Stimulated activated CD4-positive, alpha-beta T cell treated with anti-CD3 and anti-CD28 coated beads, Interleukin-2, amount 100 ng/mL, for 48 hours (primary cell): ENCODE measurements around the gene OTUB2.
A peak's percentile ranks its signal among the peaks of the same experiment; 100 is the strongest.
"Not testable (repeated sequence)": the region's sequence is repeated elsewhere in the genome, so short reads cannot be mapped to it uniquely, and the experiment has no call there.

Experiments
- DNase-seq, 2 donors: peaks; one replicate each; pipeline ENCODE4 v3.0.0-alpha.2; 2020

Gene OTUB2

GRCh38 chr14:94062344-94062940 is 36.3 kb downstream of the OTUB2 start:
- no peak for DNase-seq

DNA sequence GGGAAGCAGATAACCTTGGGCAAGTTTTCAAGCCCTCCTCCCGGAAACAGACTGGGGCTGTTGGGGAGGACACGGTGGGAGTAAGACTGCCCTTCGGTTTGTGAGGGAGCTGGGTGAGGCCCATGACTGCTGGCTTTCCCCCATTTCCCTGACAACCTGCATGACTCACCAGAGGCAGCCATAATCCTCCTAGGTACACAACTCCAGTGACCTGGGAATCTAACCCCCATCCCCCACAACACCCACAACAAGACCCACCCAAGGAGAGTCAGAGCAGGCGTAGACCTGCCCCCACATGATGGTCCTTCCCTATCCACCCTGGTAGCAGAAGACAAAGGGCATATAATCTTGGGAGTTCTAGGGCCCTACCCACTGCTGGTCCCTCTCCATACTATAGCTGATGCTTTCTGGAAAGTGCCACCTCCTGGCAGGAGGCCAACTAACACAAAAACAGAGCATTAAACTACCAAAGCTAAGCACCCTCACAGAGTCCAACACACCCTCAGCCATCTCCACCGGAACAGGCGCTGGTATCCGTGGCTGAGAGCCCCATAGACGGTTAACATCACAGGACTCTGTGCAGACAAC is 40.0 kb downstream of the OTUB2 start:
- no peak for DNase-seq

DNA sequence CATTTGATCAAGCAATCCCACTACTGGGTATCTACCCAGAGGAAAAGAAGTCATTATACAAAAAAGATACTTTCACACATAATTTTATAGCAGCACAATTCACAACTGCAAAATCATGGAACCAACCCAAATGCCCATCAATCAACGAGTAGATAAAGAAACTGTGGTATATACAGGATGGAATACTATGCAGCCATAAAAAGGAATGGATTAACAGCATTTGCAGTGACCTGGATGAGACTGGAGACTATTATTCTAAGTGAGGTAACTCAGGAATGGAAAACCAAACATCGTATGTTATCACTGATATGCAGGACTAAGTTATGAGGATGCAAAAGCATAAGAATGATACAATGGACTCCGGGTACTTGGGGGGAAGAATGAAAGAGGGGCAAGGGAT is 45.9 kb downstream of the OTUB2 start:
- DNase-seq, result not testable (repeated sequence)

DNA sequence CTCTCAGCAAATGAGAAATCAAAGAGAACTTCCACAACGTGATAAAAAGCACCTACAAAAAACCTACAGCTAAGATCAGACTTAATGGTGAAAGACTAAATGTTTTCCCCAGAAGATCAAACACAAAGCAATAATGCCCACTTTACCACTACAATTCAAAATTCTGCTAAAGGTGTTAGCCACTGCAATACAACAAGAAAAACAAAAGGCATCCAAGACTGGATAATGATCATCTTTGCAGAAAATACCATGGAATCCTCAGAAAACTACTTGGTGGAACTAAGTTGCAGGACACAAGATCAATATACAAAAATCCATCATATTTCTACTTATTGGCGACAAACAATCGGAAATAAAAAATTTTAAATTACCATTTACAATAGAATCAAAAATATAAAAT is 48.4 kb downstream of the OTUB2 start:
- no peak for DNase-seq

DNA sequence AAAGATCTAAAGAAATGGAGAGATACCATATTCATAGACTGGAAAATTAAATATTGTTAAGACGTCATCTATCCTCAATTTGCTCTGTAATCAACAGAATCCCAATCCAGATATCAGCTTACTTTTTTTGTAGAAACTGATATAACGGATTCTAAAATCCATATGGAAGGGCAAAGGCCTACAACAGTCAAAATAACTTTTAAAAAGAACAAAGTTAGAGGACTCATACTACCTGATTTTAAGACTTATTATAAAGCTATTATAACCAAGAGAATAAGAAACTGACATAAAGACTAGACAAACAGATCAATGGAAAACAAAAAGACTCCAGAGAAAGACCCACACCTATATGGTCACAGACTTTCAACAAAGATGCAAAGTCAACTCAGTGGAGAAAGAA is 48.9 kb downstream of the OTUB2 start:
- DNase-seq, result no peak

DNA sequence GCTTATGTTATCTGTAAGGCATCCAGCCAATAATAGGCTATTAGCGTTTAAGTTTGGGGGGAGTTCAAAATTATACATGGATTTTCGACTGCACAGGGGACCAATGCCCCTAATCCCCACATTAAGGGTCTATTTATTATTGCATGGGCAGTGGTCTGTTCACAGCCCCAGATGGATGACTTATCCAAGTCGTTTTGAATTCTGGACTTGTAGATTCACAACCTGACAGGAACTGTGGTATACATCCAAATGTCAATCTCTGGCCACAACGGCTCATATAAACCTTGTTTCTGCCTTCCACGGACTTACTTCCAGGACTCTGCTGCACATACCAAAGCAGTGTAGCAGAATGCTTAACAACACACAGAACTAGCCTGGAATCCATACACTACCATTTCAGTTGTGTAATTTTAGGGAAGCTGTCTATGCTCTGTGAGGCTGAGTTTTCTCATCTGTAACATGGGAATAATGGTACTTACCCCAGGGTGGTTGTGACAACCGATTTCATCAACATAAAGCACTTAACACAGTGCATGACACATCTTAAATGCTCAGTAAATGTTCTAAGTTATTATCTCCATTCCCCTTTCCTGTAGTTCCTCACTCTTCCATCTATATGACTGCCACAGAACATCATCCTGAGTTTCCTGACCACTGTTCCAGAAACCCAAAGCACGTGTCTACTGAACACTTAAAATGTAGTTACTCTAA is 51.1 kb downstream of the OTUB2 start:
- DNase-seq, result no peak

- DNase-seq, result no peak
These were observed 51.7 kb downstream of the OTUB2 start for GRCh38 chr14:94077823-94078222.

- DNase-seq, result peak in 1 of 2 donors; percentile 7
These were observed 53.9 kb downstream of the OTUB2 start for GRCh38 chr14:94079891-94080620.

GRCh38 chr14:94080621-94081385 is 54.7 kb downstream of the OTUB2 start, which contains the start of the genes DDX24 and IFI27L1:
DDX24 (minus strand) TSS chr14:94081202; CDS start chr14:94079742, 1,460 bp downstream.
IFI27L1 (plus strand) TSS chr14:94081310; CDS start chr14:94096938, 15,628 bp downstream.
- DNase-seq, result peak; percentile 93 to 94

- no peak for DNase-seq
These were observed 55.3 kb downstream of the OTUB2 start for GRCh38 chr14:94081386-94081820.

- DNase-seq, result no peak
These were observed 61.8 kb downstream of the OTUB2 start for GRCh38 chr14:94087891-94088290.

GRCh38 chr14:94088516-94088915 is 62.4 kb downstream of the OTUB2 start:
- DNase-seq, result no peak

DNA sequence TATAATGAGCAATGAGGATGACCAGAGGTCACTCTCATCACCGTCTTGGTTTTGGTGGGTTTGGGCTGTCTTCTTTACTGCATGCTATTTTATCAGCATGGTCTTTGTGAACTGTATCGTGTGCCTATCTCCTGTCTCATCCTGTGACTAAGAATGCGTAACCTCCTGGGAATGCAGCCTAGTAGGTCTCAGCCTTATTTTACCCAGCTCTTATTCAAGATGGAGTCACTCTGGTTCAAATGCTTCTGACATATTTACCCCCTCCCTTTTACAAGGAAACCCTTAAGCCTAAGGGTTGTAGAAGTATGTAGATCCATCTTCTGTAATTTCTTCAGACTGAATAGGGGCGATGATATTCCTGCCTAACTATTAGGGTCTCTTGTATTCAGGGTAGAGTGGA is 63.3 kb downstream of the OTUB2 start:
- DNase-seq, result no peak

GRCh38 chr14:94093418-94093817 is 67.3 kb downstream of the OTUB2 start:
- DNase-seq, result no peak

GRCh38 chr14:94097091-94097490 is 71.0 kb downstream of the OTUB2 start:
- no peak for DNase-seq
